Calu3 (cell line): ENCODE results near the gene MCTP2. TPM values are rescaled to one million over a fixed set of nuclear protein-coding genes. Genes with fewer than 3 reads are reported as not detected.

Experiments used
- BruUV-seq: library from RNA; stranded (reverse); fragments of 400-500 nt; replicated peaks from 2 replicates; lab custom pipeline; 2021; lab: Mats Ljungman, UMichigan
- CTCF ChIA-PET: fragments of 300-600 bp; sonication (Branson Sonifier 250); formaldehyde crosslinking; loops from one replicate; lab custom pipeline; 2022; ENCODE audit warnings: antibody characterized with exemption; lab: Charles Lee
- DNase-seq: peaks from one replicate; pipeline ENCODE4 v3.0.0; 2022
- H3K27ac Mint-ChIP-seq: one replicate; pipeline ENCODE4 v1.8.0; 2022; ENCODE audit warnings: mixed read lengths; ENCODE audit not compliant: unreplicated experiment
- H3K27me3 Mint-ChIP-seq: one replicate; pipeline ENCODE4 v1.8.0; 2022; ENCODE audit warnings: mixed read lengths; ENCODE audit not compliant: unreplicated experiment
- H3K36me3 Mint-ChIP-seq: one replicate; pipeline ENCODE4 v1.8.0; 2022; ENCODE audit warnings: mild to moderate bottlenecking, moderate library complexity, mixed read lengths; ENCODE audit not compliant: insufficient read depth, unreplicated experiment
- H3K4me1 Mint-ChIP-seq: one replicate; pipeline ENCODE4 v1.8.0; 2022; ENCODE audit warnings: mild to moderate bottlenecking, low read depth, mixed read lengths; ENCODE audit not compliant: unreplicated experiment
- H3K4me3 Mint-ChIP-seq: one replicate; pipeline ENCODE4 v1.8.0; 2022; ENCODE audit warnings: mild to moderate bottlenecking, low read depth, moderate library complexity, mixed read lengths; ENCODE audit not compliant: unreplicated experiment
- H3K9me3 Mint-ChIP-seq: one replicate; pipeline ENCODE4 v1.8.0; 2022; ENCODE audit warnings: low read depth, mixed read lengths; ENCODE audit not compliant: unreplicated experiment
- CTCF ChIP-seq: fragments of 200-600 bp; IDR thresholded peaks from one replicate; pipeline ENCODE4 v1.8.0; 2022; ENCODE audit warnings: antibody characterized with exemption; ENCODE audit not compliant: unreplicated experiment
- intact Hi-C: fragments of 100-400 bp; cut with micrococcal nuclease; formaldehyde crosslinking; loops from one replicate; pipeline ENCODE4 v1.10.0; 2022; ENCODE audit not compliant: unreplicated experiment
- total RNA-seq: library from RNA; stranded (reverse); gene quantifications from 2 replicates; pipeline ENCODE4 v1.2.3, GENCODE V29; 2022

MCTP2 gene
- total RNA-seq, 1 experiment from 2014 or later: 30.1 TPM

- TF ChIP-seq CTCF: no peak
- Mint-ChIP-seq H3K4me3 (no peak overlapping the region), H3K4me1 (no peaks in the 10 kb centered on the region), H3K27me3 (no peaks in the 10 kb centered on the region), H3K9me3 (no peaks in the 10 kb centered on the region), H3K27ac (no peak overlapping the region), H3K36me3 (no peaks in the 10 kb centered on the region)
- CTCF ChIA-PET: no interaction called here
- intact Hi-C loops: no loop called here
- DNase-seq: no peak
- no TSS peak for BruUV-seq
These were observed 42.5 kb downstream of the MCTP2 start for GRCh38 chr15:94273826-94274225.

GRCh38 chr15:94274745-94275144 lies 43.4 kb downstream of the MCTP2 start:
- H3K4me1 Mint-ChIP-seq: peaks cover 7% of the 10 kb centered on the region
- no TSS peak for BruUV-seq
- CTCF ChIA-PET: no interaction called here
- no peak for TF ChIP-seq CTCF
- DNase-seq: no peak
- no peak overlapping the region for H3K4me3 Mint-ChIP-seq
- no peaks in the 10 kb centered on the region for H3K9me3 Mint-ChIP-seq
- no peaks in the 10 kb centered on the region for H3K36me3 Mint-ChIP-seq
- no peak overlapping the region for H3K27ac Mint-ChIP-seq
- H3K27me3 Mint-ChIP-seq: no peaks in the 10 kb centered on the region
- intact Hi-C loops: no loop called here

DNA sequence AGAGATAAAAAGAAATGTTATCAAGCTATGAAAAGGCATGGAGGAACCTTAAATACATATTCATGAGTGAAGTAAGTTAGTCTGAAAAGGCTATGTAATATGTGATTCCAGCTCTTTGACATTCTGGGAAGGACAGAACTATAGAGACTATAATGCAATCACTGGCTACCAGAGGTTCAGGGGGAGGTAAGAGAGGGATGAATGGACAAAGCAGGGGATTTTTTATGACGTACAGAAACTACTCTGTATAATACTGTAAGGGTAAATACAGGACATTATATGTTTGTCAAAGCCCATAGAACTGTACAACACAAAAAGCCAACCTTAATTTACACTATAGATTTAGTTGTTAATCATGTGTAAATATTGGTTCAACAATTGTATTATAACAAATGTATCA lies 46.1 kb downstream of the MCTP2 start:
- TF ChIP-seq CTCF: no peak
- H3K4me3 Mint-ChIP-seq: no peak overlapping the region
- CTCF ChIA-PET: no interaction called here

GRCh38 chr15:94279736-94280135 lies 48.4 kb downstream of the MCTP2 start:
- H3K36me3 Mint-ChIP-seq: no peaks in the 10 kb centered on the region
- CTCF ChIA-PET: interaction anchor here (0.6 to 1.0 kb wide), 3 partner anchors 44 to 113 kb away, joined by 3 to 4 read pairs (median 4); no protein-coding TSS in a partner anchor
- H3K27ac Mint-ChIP-seq: no peak overlapping the region
- H3K27me3 Mint-ChIP-seq: no peaks in the 10 kb centered on the region
- peaks cover 3% of the 10 kb centered on the region for H3K9me3 Mint-ChIP-seq
- DNase-seq: no peak
- intact Hi-C loops: no loop called here
- TF ChIP-seq CTCF: no peak
- no peak overlapping the region for H3K4me3 Mint-ChIP-seq
- H3K4me1 Mint-ChIP-seq: peaks cover 17% of the 10 kb centered on the region
- BruUV-seq: no TSS peak

More for the DNA sequence above, 46.1 kb downstream of the MCTP2 start:
- BruUV-seq: no TSS peak
- intact Hi-C loops: no loop called here
- H3K9me3 Mint-ChIP-seq: peaks cover 3% of the 10 kb centered on the region
- no peak overlapping the region for H3K27ac Mint-ChIP-seq
- peaks cover 17% of the 10 kb centered on the region for H3K4me1 Mint-ChIP-seq
- H3K27me3 Mint-ChIP-seq: no peaks in the 10 kb centered on the region
- H3K36me3 Mint-ChIP-seq: no peaks in the 10 kb centered on the region
- no peak for DNase-seq
